GM19468 (cell line): ENCODE results near the gene POLN.

Experiments
- ATAC-seq: cut with Tn5 transposase; IDR thresholded peaks from one replicate; pipeline ENCODE4 v1.9.1; 2021; ENCODE audit warnings: mild to moderate bottlenecking, moderate library complexity, moderate number of reproducible peaks; ENCODE audit not compliant: unreplicated experiment; ENCODE audit errors: extremely low read depth

Gene POLN

GRCh38 chr4:2025817-2026216, 216.1 kb downstream of the POLN start:
- no peak for ATAC-seq

GRCh38 chr4:2024683-2025082, 217.2 kb downstream of the POLN start:
- no peak for ATAC-seq
